KG1 (cell line): ENCODE results near the gene TARS1.

Experiments
- DNase-seq: peaks from one replicate; lab custom pipeline; 2025; lab: John Stamatoyannopoulos, UW

The TARS1 gene

GRCh38 chr5:33439905-33440481 is 772 bp upstream of the TARS1 start:
- DNase-seq = no peak

DNA sequence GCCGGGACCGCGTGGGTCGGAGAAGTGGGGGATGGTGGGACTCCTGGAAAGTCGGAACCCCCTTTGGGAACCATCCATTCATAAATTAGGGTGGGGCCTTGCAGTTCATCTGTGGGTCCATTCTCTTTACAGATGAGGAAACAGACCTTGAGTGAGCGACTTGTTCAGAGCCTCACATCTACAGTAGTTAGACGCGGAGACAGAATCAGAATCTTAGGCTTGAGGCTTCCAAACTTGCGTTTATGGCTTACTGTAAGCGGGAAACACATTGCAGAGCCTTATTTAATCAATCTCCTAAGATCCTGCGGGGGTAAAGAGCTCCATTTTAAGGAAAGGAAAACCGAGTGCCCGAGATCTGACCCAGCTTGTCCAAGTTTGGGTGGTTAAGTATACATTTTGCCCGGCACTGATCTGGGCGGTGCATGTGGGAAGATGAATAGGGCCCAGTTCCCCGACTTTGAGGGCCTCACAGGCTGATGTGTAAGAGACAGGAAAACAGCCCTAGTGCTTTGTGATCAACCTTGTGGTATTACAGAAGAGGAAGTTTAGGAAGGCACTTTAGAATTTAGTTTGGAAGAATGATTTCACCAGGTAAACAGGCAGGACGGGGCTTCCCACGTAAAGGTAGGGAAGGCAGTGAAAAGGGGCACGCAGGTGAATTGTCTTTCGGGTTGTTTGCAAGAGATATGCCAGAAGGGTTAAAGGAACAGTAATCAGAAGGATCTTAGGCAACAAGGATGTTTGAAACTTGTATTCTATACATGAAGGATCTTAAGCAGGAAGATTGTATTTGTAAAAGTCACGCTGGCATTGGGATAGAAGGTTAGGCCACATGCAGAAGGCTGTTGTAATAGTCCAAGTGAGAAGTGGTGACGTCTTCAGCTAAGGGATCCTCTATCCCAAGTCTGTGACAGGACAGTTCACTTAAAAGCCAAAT is 744 bp downstream of the TARS1 start:
- peak; percentile 72 for DNase-seq

- no peak for DNase-seq
Observed at GRCh38 chr5:33444542-33444941, 3.8 kb downstream of the TARS1 start.

DNA sequence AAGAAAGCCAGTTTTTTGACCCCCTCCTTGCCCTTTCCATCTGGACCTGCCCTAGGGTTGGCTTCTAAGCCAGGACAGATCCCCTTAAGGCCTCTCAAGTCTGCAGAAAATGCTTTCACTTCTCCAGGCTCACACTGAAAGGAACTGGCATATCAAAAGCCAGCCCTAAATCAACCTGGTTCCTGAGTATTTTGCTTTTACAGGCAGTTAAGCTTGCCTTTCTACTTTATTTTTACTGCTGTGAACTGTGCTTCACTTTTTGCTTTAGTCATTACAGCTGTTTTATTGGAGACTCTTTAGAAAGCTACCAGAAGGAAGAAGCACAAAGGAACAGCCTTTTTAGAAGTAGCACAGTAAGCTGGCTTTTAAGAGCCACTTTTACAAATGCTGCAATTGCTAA is 5.0 kb downstream of the TARS1 start:
- DNase-seq = no peak

DNA sequence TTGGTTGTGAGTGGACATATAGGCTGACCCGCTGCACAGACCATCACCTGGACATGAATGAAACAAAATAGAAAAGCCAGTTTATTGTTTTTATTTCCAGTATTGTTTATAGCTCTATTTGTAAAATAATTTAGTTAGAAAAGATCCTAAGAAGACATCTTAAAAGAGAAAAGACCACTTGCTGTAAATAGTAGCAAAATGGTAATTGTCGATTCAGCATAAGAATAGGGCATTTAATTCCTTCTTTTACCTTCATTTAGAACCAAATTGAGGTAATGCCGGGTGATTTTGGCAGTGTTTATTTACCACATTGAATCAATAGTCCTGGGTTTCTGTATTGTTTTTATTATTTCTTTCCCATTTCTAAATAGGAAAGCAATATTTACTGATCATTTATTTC is 7.4 kb downstream of the TARS1 start:
- no peak for DNase-seq

DNA sequence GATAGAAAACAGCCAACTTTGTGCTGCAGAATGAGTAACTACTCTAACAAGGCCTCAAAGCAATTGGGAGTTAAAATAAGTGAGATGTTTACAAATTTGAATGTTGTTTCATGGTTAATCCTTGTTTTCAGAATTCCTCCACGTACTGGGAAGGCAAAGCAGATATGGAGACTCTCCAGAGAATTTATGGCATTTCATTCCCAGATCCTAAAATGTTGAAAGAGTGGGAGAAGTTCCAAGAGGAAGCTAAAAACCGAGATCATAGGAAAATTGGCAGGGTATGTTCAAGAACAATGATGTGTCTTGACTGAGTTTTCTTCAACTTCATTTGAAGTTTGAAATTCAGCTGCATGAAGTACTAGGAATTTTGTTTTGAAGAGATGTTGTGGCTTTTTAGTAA is 16.4 kb downstream of the TARS1 start:
- no peak for DNase-seq

DNA sequence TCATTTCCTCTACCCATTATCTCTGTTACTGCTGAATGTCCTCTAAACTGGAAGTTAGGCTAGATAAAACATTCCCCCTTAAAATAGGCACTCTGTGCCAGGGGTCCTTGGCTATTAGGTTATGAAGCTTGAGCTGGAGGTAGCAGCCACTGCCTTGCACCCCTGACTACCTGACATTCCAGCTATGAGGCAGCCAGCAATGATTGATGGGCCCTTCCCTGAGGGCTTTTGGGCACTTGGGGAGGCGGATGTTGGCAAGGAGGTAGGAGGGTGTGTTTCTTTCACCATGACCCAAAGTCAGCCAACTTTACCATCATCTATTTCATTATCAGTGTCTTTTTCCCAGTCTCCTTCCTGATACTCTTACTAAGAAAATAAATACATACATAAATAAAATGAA is 17.1 kb downstream of the TARS1 start:
- DNase-seq = no peak

- DNase-seq = no peak
Observed at GRCh38 chr5:33460210-33460609, 19.4 kb downstream of the TARS1 start.

GRCh38 chr5:33462456-33462855 is 21.7 kb downstream of the TARS1 start:
- DNase-seq = no peak

DNA sequence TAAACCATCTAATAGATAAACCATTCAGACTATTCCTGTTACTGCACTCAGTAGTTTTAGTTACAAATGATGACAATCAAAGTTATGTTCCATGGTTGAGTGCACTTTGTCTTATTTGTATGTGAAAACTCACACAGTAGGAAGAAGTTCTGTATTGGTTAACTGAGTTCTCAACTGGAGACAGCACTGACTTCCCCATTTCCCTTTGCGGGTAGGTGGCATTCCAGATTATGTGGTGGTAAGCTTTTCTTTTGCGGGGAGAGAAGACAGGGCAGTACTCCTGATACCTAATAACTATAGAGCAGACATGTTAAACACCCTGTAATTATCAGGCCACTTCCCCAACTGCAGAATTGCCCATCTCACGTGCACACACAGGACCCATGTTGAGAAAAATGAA is 24.4 kb downstream of the TARS1 start:
- no peak for DNase-seq

- DNase-seq = no peak
Observed at GRCh38 chr5:33468775-33469435, 28.1 kb downstream of the TARS1 start.

DNA sequence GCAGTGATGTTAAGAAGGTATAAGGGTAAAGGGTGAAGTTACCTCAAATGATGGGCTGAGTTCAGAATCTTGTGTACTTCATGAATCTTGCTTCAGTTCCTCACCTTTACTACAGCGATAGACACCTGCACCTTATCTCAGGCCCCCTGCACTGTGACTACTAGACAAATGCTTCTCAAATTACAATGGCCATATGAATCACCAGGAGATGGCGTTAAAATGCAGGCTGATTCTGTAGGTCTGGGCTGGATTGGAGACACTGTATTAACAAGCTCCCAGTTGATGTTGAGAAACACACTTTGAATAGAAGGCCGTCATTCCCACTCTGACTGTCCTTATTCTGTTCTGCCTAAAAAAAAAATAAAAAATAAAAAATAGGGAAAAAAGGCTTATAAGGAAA is 29.8 kb downstream of the TARS1 start:
- DNase-seq = no peak

- DNase-seq = no peak
Observed at GRCh38 chr5:33472805-33473409, 32.1 kb downstream of the TARS1 start.

- DNase-seq = no peak
Observed at GRCh38 chr5:33474004-33474403, 33.2 kb downstream of the TARS1 start.

DNA sequence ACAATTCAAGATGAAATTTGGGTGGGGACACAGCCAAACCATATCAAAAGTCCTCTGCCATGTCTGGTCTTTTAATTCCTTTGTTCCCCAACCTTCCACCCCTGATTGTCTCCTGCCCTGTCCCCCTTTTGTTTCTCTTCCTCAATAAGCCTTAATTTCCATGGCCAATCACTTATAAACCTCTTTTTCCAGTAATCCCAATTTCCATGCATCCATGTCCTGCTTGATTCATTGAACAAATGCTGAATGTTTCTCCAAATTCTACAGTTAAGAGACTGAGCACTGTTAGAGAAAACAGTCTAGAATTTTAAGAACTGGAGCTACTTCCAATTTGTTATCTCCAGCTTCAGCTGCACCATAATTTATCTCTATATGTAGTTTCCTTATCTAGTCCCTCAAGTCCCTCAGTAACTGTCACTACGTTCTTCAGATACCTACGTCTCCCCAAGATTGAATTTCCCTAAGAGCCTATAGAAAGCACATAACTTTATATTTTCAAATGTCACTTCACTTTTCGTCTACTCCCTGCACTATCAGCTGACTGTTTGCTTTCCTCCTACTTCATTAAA is 34.2 kb downstream of the TARS1 start:
- no peak for DNase-seq

GRCh38 chr5:33475706-33476105 is 34.9 kb downstream of the TARS1 start:
- no peak for DNase-seq

GRCh38 chr5:33476992-33477391 is 36.2 kb downstream of the TARS1 start:
- DNase-seq = no peak

- no peak for DNase-seq
Observed at GRCh38 chr5:33477816-33478215, 37.1 kb downstream of the TARS1 start.

GRCh38 chr5:33479311-33479710 is 38.5 kb downstream of the TARS1 start:
- no peak for DNase-seq

DNA sequence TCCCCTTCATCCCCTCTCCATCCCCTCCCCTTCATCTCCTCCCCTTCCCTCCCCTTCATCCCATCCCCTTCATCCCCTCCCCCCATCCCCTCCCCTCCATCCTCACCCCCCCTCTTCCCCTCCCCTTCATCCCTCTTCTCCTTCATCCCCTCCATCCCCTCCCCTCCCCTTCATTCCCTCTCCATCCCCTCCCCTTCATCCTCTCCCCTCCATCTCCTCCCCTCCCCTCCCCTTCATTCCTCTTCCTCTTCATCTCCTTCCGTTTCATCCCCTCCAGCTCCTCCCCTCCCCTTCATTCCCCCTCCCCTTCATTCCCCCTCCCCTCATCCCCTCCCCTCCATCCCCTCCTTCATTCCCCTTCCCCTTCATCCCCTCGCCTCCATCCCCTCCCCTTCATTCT is 40.1 kb downstream of the TARS1 start:
- no peak for DNase-seq

GRCh38 chr5:33482335-33482734 is 41.6 kb downstream of the TARS1 start:
- DNase-seq = no peak

DNA sequence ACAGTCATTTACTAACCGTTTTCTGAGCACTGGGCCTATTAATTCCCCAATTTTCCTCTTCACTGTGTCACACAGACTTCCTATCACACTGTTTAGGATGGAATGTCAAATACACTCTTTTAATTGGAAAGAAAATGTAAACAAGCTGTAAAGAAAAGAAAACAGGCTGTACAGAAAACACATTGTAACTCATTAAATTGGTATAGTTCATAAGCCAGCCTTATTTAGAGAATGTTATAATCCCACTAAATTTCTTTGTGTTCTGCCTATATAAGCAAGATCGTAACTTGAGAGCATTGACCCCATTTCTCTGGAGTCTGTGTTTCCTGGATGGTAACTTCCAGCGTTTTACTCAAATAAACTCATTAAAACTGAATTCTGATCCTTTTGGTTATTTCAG is 46.5 kb downstream of the TARS1 start:
- no peak for DNase-seq
